T-helper 2 cell treated with Interferon-gamma antibody and Interleukin-4, amounts not matched to agents 5 μg/mL and 100 μg/mL, for 36 hours (primary cell): ENCODE measurements around the gene BSN.

Experiments
- DNase-seq: peaks from one replicate; pipeline ENCODE4 v3.0.0; 2021; ENCODE audit warnings: low spot score
- H3K27ac Mint-ChIP-seq: one replicate; pipeline ENCODE4 v1.8.0; 2021; ENCODE audit warnings: mild to moderate bottlenecking, mixed read lengths
- H3K27me3 Mint-ChIP-seq: one replicate; pipeline ENCODE4 v1.8.0; 2021; ENCODE audit warnings: low read depth, mixed read lengths
- H3K36me3 Mint-ChIP-seq: one replicate; pipeline ENCODE4 v1.8.0; 2021; ENCODE audit warnings: low read depth, mixed read lengths
- H3K4me1 Mint-ChIP-seq: one replicate; pipeline ENCODE4 v1.8.0; 2021; ENCODE audit warnings: low read depth, mixed read lengths
- H3K4me3 Mint-ChIP-seq: one replicate; pipeline ENCODE4 v1.8.0; 2022; ENCODE audit warnings: mild to moderate bottlenecking, moderate library complexity, mixed read lengths
- H3K9me3 Mint-ChIP-seq: one replicate; pipeline ENCODE4 v1.8.0; 2021; ENCODE audit warnings: mixed read lengths

The BSN gene

GRCh38 chr3:49654955-49655556, 100.8 kb downstream of the BSN start:
- no peak overlapping the region for H3K27ac Mint-ChIP-seq
- no peaks in the 10 kb centered on the region for H3K9me3 Mint-ChIP-seq
- no peaks in the 10 kb centered on the region for H3K36me3 Mint-ChIP-seq
- H3K4me3 Mint-ChIP-seq: no peak overlapping the region
- no peaks in the 10 kb centered on the region for H3K4me1 Mint-ChIP-seq
- DNase-seq: no peak
- no peaks in the 10 kb centered on the region for H3K27me3 Mint-ChIP-seq

DNA sequence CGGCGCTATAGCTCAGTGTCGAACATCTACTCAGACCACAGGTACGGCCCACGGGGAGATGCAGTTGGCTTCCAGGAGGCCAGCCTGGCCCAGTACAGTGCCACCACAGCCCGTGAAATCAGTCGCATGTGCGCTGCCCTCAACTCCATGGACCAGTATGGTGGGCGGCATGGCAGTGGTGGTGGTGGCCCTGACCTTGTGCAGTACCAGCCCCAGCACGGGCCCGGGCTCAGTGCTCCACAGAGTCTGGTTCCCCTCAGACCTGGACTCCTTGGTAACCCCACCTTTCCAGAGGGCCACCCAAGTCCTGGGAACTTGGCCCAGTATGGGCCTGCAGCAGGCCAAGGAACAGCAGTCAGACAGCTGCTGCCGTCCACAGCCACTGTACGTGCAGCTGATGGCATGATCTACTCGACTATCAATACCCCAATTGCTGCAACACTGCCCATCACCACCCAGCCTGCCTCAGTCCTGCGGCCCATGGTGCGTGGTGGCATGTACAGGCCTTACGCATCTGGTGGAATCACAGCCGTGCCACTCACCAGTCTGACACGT, 101.5 kb downstream of the BSN start:
- H3K4me1 Mint-ChIP-seq: no peaks in the 10 kb centered on the region
- no peaks in the 10 kb centered on the region for H3K9me3 Mint-ChIP-seq
- no peak overlapping the region for H3K4me3 Mint-ChIP-seq
- DNase-seq: no peak
- no peaks in the 10 kb centered on the region for H3K36me3 Mint-ChIP-seq
- H3K27ac Mint-ChIP-seq: no peak overlapping the region
- no peaks in the 10 kb centered on the region for H3K27me3 Mint-ChIP-seq

DNA sequence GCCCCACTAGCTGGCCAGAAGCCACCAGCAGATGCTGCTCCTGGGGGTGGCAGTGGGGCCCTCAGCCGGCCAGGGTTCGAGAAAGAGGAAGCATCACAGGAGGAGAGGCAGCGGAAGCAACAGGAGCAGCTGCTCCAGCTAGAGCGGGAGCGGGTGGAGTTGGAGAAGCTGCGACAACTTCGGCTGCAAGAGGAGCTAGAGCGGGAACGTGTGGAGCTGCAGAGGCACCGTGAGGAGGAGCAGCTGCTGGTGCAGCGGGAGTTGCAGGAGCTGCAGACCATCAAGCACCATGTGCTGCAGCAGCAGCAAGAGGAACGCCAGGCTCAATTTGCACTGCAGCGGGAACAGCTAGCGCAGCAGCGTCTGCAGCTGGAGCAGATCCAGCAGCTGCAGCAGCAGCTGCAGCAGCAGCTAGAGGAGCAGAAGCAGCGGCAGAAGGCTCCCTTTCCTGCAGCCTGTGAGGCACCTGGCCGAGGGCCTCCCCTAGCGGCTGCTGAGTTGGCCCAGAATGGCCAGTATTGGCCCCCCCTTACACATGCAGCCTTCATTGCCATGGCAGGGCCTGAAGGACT, 102.3 kb downstream of the BSN start:
- H3K4me1 Mint-ChIP-seq: no peaks in the 10 kb centered on the region
- H3K27me3 Mint-ChIP-seq: no peaks in the 10 kb centered on the region
- no peak for DNase-seq
- H3K27ac Mint-ChIP-seq: no peak overlapping the region
- H3K9me3 Mint-ChIP-seq: no peaks in the 10 kb centered on the region
- H3K36me3 Mint-ChIP-seq: no peaks in the 10 kb centered on the region
- no peak overlapping the region for H3K4me3 Mint-ChIP-seq

- no peaks in the 10 kb centered on the region for H3K36me3 Mint-ChIP-seq
- no peaks in the 10 kb centered on the region for H3K4me1 Mint-ChIP-seq
- no peak overlapping the region for H3K4me3 Mint-ChIP-seq
- no peak overlapping the region for H3K27ac Mint-ChIP-seq
- H3K27me3 Mint-ChIP-seq: no peaks in the 10 kb centered on the region
- DNase-seq: no peak
- no peaks in the 10 kb centered on the region for H3K9me3 Mint-ChIP-seq
Measured at GRCh38 chr3:49657208-49657915, 103.1 kb downstream of the BSN start.

- no peaks in the 10 kb centered on the region for H3K9me3 Mint-ChIP-seq
- no peaks in the 10 kb centered on the region for H3K4me1 Mint-ChIP-seq
- DNase-seq: no peak
- no peaks in the 10 kb centered on the region for H3K27me3 Mint-ChIP-seq
- no peaks in the 10 kb centered on the region for H3K36me3 Mint-ChIP-seq
- no peak overlapping the region for H3K4me3 Mint-ChIP-seq
- no peak overlapping the region for H3K27ac Mint-ChIP-seq
Measured at GRCh38 chr3:49658711-49659110, 104.4 kb downstream of the BSN start.

DNA sequence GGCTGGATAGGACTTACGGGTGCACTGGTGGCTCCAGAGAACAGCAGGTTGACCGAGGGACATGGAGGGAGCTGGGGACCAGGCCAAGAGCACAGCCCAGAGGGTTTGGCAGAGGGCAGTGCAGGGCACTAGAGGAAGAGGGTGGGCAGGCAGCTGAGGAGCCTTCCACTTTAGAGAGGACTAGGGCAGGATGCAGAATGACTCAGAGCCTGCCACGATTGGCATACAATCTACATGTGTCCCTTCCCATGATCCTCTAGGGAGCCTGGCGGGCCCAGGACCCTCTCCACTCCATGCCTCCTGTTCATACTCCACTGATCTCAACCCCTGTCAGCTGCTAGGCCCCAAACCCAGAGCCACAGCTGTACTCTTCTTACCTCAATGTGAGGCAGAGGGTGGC, 105.5 kb downstream of the BSN start:
- Mint-ChIP-seq H3K9me3 (no peaks in the 10 kb centered on the region), H3K4me1 (no peaks in the 10 kb centered on the region), H3K4me3 (no peak overlapping the region), H3K27ac (no peak overlapping the region), H3K27me3 (no peaks in the 10 kb centered on the region), H3K36me3 (no peaks in the 10 kb centered on the region)
- no peak for DNase-seq

GRCh38 chr3:49661281-49661680, 107.0 kb downstream of the BSN start:
- H3K9me3 Mint-ChIP-seq: no peaks in the 10 kb centered on the region
- no peak overlapping the region for H3K4me3 Mint-ChIP-seq
- DNase-seq: no peak
- peaks cover 2% of the 10 kb centered on the region for H3K4me1 Mint-ChIP-seq
- no peaks in the 10 kb centered on the region for H3K27me3 Mint-ChIP-seq
- no peaks in the 10 kb centered on the region for H3K36me3 Mint-ChIP-seq
- no peak overlapping the region for H3K27ac Mint-ChIP-seq

GRCh38 chr3:49662021-49662420, 107.7 kb downstream of the BSN start:
- DNase-seq: no peak
- no peak overlapping the region for H3K27ac Mint-ChIP-seq
- no peak overlapping the region for H3K4me3 Mint-ChIP-seq
- H3K27me3 Mint-ChIP-seq: no peaks in the 10 kb centered on the region
- peaks cover 2% of the 10 kb centered on the region for H3K4me1 Mint-ChIP-seq
- H3K36me3 Mint-ChIP-seq: no peaks in the 10 kb centered on the region
- no peaks in the 10 kb centered on the region for H3K9me3 Mint-ChIP-seq

DNA sequence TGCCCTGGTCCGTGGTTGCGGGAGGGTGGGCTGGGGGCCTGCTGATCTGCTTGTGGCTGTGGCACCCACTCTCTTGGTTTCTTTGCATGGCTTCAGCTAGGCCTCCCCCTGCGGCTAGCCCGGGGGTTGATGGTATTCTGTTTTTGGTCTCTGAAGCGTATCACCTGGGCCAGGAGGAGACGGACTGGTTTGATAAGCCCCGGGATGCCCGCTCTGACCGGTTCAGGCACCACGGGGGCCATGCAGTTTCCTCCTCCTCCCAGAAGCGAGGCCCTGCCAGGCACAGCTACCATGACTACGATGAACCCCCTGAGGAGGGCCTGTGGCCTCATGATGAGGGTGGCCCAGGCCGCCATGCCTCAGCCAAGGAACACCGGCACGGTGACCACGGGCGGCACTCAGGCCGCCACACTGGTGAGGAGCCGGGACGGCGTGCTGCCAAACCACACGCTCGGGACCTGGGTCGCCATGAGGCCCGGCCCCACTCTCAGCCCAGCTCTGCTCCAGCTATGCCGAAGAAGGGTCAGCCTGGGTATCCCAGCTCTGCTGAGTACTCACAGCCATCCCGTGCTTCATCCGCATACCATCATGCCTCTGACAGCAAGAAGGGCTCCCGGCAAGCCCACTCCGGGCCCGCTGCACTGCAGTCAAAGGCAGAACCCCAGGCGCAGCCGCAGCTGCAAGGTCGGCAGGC, 108.6 kb downstream of the BSN start:
- no peaks in the 10 kb centered on the region for H3K27me3 Mint-ChIP-seq
- no peaks in the 10 kb centered on the region for H3K36me3 Mint-ChIP-seq
- H3K9me3 Mint-ChIP-seq: no peaks in the 10 kb centered on the region
- DNase-seq: no peak
- H3K4me3 Mint-ChIP-seq: no peak overlapping the region
- no peak overlapping the region for H3K27ac Mint-ChIP-seq
- H3K4me1 Mint-ChIP-seq: peaks cover 2% of the 10 kb centered on the region

GRCh38 chr3:49663831-49664230, 109.6 kb downstream of the BSN start:
- no peaks in the 10 kb centered on the region for H3K27me3 Mint-ChIP-seq
- H3K4me3 Mint-ChIP-seq: no peak overlapping the region
- no peak overlapping the region for H3K27ac Mint-ChIP-seq

GRCh38 chr3:49664300-49664699, 110.0 kb downstream of the BSN start:
- no peak for DNase-seq
- Mint-ChIP-seq H3K27ac (no peak overlapping the region), H3K27me3 (no peaks in the 10 kb centered on the region)

More at GRCh38 chr3:49663831-49664230, 109.6 kb downstream of the BSN start:
- DNase-seq: no peak
- no peaks in the 10 kb centered on the region for H3K36me3 Mint-ChIP-seq
- peaks cover 2% of the 10 kb centered on the region for H3K4me1 Mint-ChIP-seq
- no peaks in the 10 kb centered on the region for H3K9me3 Mint-ChIP-seq

GRCh38 chr3:49665822-49666519, 111.7 kb downstream of the BSN start:
- peaks cover 2% of the 10 kb centered on the region for H3K4me1 Mint-ChIP-seq
- no peaks in the 10 kb centered on the region for H3K36me3 Mint-ChIP-seq
- no peak overlapping the region for H3K4me3 Mint-ChIP-seq
- H3K27ac Mint-ChIP-seq: no peak overlapping the region
- H3K9me3 Mint-ChIP-seq: no peaks in the 10 kb centered on the region
- no peak for DNase-seq
- H3K27me3 Mint-ChIP-seq: no peaks in the 10 kb centered on the region

More at GRCh38 chr3:49664300-49664699, 110.0 kb downstream of the BSN start:
- peaks cover 2% of the 10 kb centered on the region for H3K4me1 Mint-ChIP-seq
- H3K36me3 Mint-ChIP-seq: no peaks in the 10 kb centered on the region
- no peak overlapping the region for H3K4me3 Mint-ChIP-seq
- H3K9me3 Mint-ChIP-seq: no peaks in the 10 kb centered on the region

GRCh38 chr3:49666592-49666991, 112.3 kb downstream of the BSN start:
- Mint-ChIP-seq H3K27ac (no peak overlapping the region), H3K36me3 (no peaks in the 10 kb centered on the region), H3K4me3 (no peak overlapping the region), H3K4me1 (peaks cover 2% of the 10 kb centered on the region), H3K9me3 (no peaks in the 10 kb centered on the region), H3K27me3 (no peaks in the 10 kb centered on the region)
- no peak for DNase-seq
